Measurements from ENCODE around the gene XRCC3.

The XRCC3 gene

GRCh38 chr14:103737432-103738045 lies 22.3 kb upstream of the XRCC3 start:
- Histone ChIP-seq H3K79me1 (ENCODE audit: low read length) (no peaks in the 10 kb centered on the region), H3K4me3 (ENCODE audit: low read length) (no peak overlapping the region), H3K9ac (ENCODE audit: low read length) (no peak overlapping the region), H3K79me2 (ENCODE audit: control insufficient read depth, insufficient read depth, low read length) (no peaks in the 10 kb centered on the region), H3K18ac (ENCODE audit: low read length) (no peak overlapping the region), H3K4me2 (ENCODE audit: low read length) (no peak overlapping the region), H3K36me3 (ENCODE audit: control insufficient read depth, insufficient read depth, low read length) (peaks cover 3% of the 10 kb centered on the region), H4K5ac (ENCODE audit: low read length) (no peak overlapping the region), H2BK5ac (ENCODE audit: low read length) (no peak overlapping the region), H4K8ac (ENCODE audit: low read depth, low read length) (no peak overlapping the region), H3K27me3 (ENCODE audit: insufficient read depth, low read length, poor library complexity) (no peaks in the 10 kb centered on the region), H3K56ac (ENCODE audit: low read length) (no peak overlapping the region), H3K4ac (ENCODE audit: low read depth, low read length) (no peak overlapping the region), H3K23ac (ENCODE audit: low read length) (no peak overlapping the region), H3K4me1 (ENCODE audit: control insufficient read depth, low read depth, low read length) (no peaks in the 10 kb centered on the region), H2BK15ac (replicated peaks; ENCODE audit: low read depth) (no peak overlapping the region), H3K27ac (ENCODE audit: low read depth, low read length) (no peak overlapping the region), H2BK120ac (ENCODE audit: low read depth, low read length) (no peak overlapping the region), H2AK5ac (ENCODE audit: low read length) (no peak overlapping the region)
- no peak for DNase-seq
- no CpG with 5 or more reads among the region's 16 CpGs for WGBS (ENCODE audit: extremely low coverage, insufficient coverage, low lambda C conversion rate)

GRCh38 chr14:103736546-103737431 lies 21.5 kb upstream of the XRCC3 start:
- no peak overlapping the region for H2BK5ac ChIP-seq (ENCODE audit: low read length)
- H3K23ac ChIP-seq (ENCODE audit: low read length), result no peak overlapping the region
- H3K56ac ChIP-seq (ENCODE audit: low read length), result no peak overlapping the region
- no CpG with 5 or more reads among the region's 10 CpGs for WGBS (ENCODE audit: extremely low coverage, insufficient coverage, low lambda C conversion rate)
- no peaks in the 10 kb centered on the region for H3K27me3 ChIP-seq (ENCODE audit: insufficient read depth, low read length, poor library complexity)
- no peak overlapping the region for H2AK5ac ChIP-seq (ENCODE audit: low read length)
- DNase-seq, result no peak
- peaks cover 3% of the 10 kb centered on the region for H3K36me3 ChIP-seq (ENCODE audit: control insufficient read depth, insufficient read depth, low read length)
- H2BK15ac ChIP-seq (replicated peaks; ENCODE audit: low read depth), result no peak overlapping the region
- H3K4me3 ChIP-seq (ENCODE audit: low read length), result no peak overlapping the region
- no peak overlapping the region for H3K4ac ChIP-seq (ENCODE audit: low read depth, low read length)
- no peaks in the 10 kb centered on the region for H3K79me1 ChIP-seq (ENCODE audit: low read length)
- no peak overlapping the region for H3K18ac ChIP-seq (ENCODE audit: low read length)
- no peak overlapping the region for H3K27ac ChIP-seq (ENCODE audit: low read depth, low read length)
- no peaks in the 10 kb centered on the region for H3K79me2 ChIP-seq (ENCODE audit: control insufficient read depth, insufficient read depth, low read length)
- no peak overlapping the region for H3K9ac ChIP-seq (ENCODE audit: low read length)
- no peak overlapping the region for H2BK120ac ChIP-seq (ENCODE audit: low read depth, low read length)
- H4K8ac ChIP-seq (ENCODE audit: low read depth, low read length), result no peak overlapping the region
- H3K4me1 ChIP-seq (ENCODE audit: control insufficient read depth, low read depth, low read length), result no peaks in the 10 kb centered on the region
- no peak overlapping the region for H4K5ac ChIP-seq (ENCODE audit: low read length)
- no peak overlapping the region for H3K4me2 ChIP-seq (ENCODE audit: low read length)

GRCh38 chr14:103735815-103736545 lies 20.7 kb upstream of the XRCC3 start:
- H3K9ac ChIP-seq (ENCODE audit: low read length), result no peak overlapping the region
- no peak overlapping the region for H3K4me3 ChIP-seq (ENCODE audit: low read length)
- H3K4ac ChIP-seq (ENCODE audit: low read depth, low read length), result no peak overlapping the region
- no peak overlapping the region for H2AK5ac ChIP-seq (ENCODE audit: low read length)
- no peak overlapping the region for H3K56ac ChIP-seq (ENCODE audit: low read length)
- no peak overlapping the region for H2BK5ac ChIP-seq (ENCODE audit: low read length)
- H4K5ac ChIP-seq (ENCODE audit: low read length), result no peak overlapping the region
- no peak overlapping the region for H4K8ac ChIP-seq (ENCODE audit: low read depth, low read length)
- WGBS (ENCODE audit: extremely low coverage, insufficient coverage, low lambda C conversion rate), result no CpG with 5 or more reads among the region's 22 CpGs
- H3K36me3 ChIP-seq (ENCODE audit: control insufficient read depth, insufficient read depth, low read length), result peaks cover 3% of the 10 kb centered on the region
- H3K27ac ChIP-seq (ENCODE audit: low read depth, low read length), result no peak overlapping the region
- H3K18ac ChIP-seq (ENCODE audit: low read length), result no peak overlapping the region
- no peak overlapping the region for H3K4me2 ChIP-seq (ENCODE audit: low read length)
- DNase-seq, result no peak
- no peaks in the 10 kb centered on the region for H3K79me1 ChIP-seq (ENCODE audit: low read length)
- H3K27me3 ChIP-seq (ENCODE audit: insufficient read depth, low read length, poor library complexity), result no peaks in the 10 kb centered on the region
- no peaks in the 10 kb centered on the region for H3K79me2 ChIP-seq (ENCODE audit: control insufficient read depth, insufficient read depth, low read length)
- H3K4me1 ChIP-seq (ENCODE audit: control insufficient read depth, low read depth, low read length), result no peaks in the 10 kb centered on the region
- H2BK15ac ChIP-seq (replicated peaks; ENCODE audit: low read depth), result no peak overlapping the region
- no peak overlapping the region for H3K23ac ChIP-seq (ENCODE audit: low read length)
- H2BK120ac ChIP-seq (ENCODE audit: low read depth, low read length), result no peak overlapping the region

GRCh38 chr14:103735439-103735814 lies 20.2 kb upstream of the XRCC3 start:
- Histone ChIP-seq H3K56ac (ENCODE audit: low read length) (no peak overlapping the region), H4K8ac (ENCODE audit: low read depth, low read length) (no peak overlapping the region), H3K27me3 (ENCODE audit: insufficient read depth, low read length, poor library complexity) (no peaks in the 10 kb centered on the region), H3K9ac (ENCODE audit: low read length) (no peak overlapping the region), H2BK15ac (replicated peaks; ENCODE audit: low read depth) (no peak overlapping the region), H3K79me2 (ENCODE audit: control insufficient read depth, insufficient read depth, low read length) (no peaks in the 10 kb centered on the region), H3K4me1 (ENCODE audit: control insufficient read depth, low read depth, low read length) (no peaks in the 10 kb centered on the region), H2BK120ac (ENCODE audit: low read depth, low read length) (no peak overlapping the region), H3K4ac (ENCODE audit: low read depth, low read length) (no peak overlapping the region), H3K27ac (ENCODE audit: low read depth, low read length) (no peak overlapping the region), H3K23ac (ENCODE audit: low read length) (no peak overlapping the region), H2BK5ac (ENCODE audit: low read length) (no peak overlapping the region), H3K79me1 (ENCODE audit: low read length) (no peaks in the 10 kb centered on the region), H4K5ac (ENCODE audit: low read length) (no peak overlapping the region), H2AK5ac (ENCODE audit: low read length) (no peak overlapping the region), H3K36me3 (ENCODE audit: control insufficient read depth, insufficient read depth, low read length) (peaks cover 3% of the 10 kb centered on the region), H3K4me3 (ENCODE audit: low read length) (no peak overlapping the region), H3K18ac (ENCODE audit: low read length) (no peak overlapping the region), H3K4me2 (ENCODE audit: low read length) (no peak overlapping the region)
- WGBS (ENCODE audit: extremely low coverage, insufficient coverage, low lambda C conversion rate), result no CpG with 5 or more reads among the region's 7 CpGs
- no peak for DNase-seq

- Histone ChIP-seq H4K8ac (ENCODE audit: low read depth, low read length) (no peak overlapping the region), H3K56ac (ENCODE audit: low read length) (no peak overlapping the region), H3K79me1 (ENCODE audit: low read length) (no peaks in the 10 kb centered on the region), H3K79me2 (ENCODE audit: control insufficient read depth, insufficient read depth, low read length) (no peaks in the 10 kb centered on the region), H3K36me3 (ENCODE audit: control insufficient read depth, insufficient read depth, low read length) (peaks cover 3% of the 10 kb centered on the region), H3K9ac (ENCODE audit: low read length) (no peak overlapping the region), H4K5ac (ENCODE audit: low read length) (no peak overlapping the region), H3K4me1 (ENCODE audit: control insufficient read depth, low read depth, low read length) (no peaks in the 10 kb centered on the region), H2BK5ac (ENCODE audit: low read length) (no peak overlapping the region), H2AK5ac (ENCODE audit: low read length) (no peak overlapping the region), H3K4me2 (ENCODE audit: low read length) (no peak overlapping the region), H3K27me3 (ENCODE audit: insufficient read depth, low read length, poor library complexity) (no peaks in the 10 kb centered on the region), H3K27ac (ENCODE audit: low read depth, low read length) (no peak overlapping the region), H3K18ac (ENCODE audit: low read length) (no peak overlapping the region), H3K4me3 (ENCODE audit: low read length) (no peak overlapping the region), H2BK15ac (replicated peaks; ENCODE audit: low read depth) (no peak overlapping the region), H3K23ac (ENCODE audit: low read length) (no peak overlapping the region), H2BK120ac (ENCODE audit: low read depth, low read length) (no peak overlapping the region), H3K4ac (ENCODE audit: low read depth, low read length) (no peak overlapping the region)
- WGBS (ENCODE audit: extremely low coverage, insufficient coverage, low lambda C conversion rate), result no CpG with 5 or more reads among the region's 12 CpGs
- DNase-seq, result no peak
These were observed 19.8 kb upstream of the XRCC3 start for GRCh38 chr14:103735022-103735421.

Measured in mesendoderm (in vitro differentiated cells).